Pancreas (tissue), 10 donors: ENCODE data around the gene CNTNAP5. TPM values are rescaled to one million over a fixed set of nuclear protein-coding genes. Genes with fewer than 3 reads are reported as not detected.

Experiments
- ATAC-seq, 4 donors: fragments of 200-7000 bp; cut with Tn5 transposase; one replicate each; pipeline versions ENCODE4 v1.8.0 to v1.9.1; 2020; ENCODE audit warnings: mild to moderate bottlenecking in 4 of 4, moderate library complexity in 4 of 4
- DNase-seq, 6 donors: peaks; one replicate each; pipeline ENCODE4 v3.0.0-alpha.2; 2020
- FAIRE-seq: peaks from 2 replicates; lab custom pipeline; 2012; peaks lifted over from hg19 to GRCh38; lab: Jason Lieb, UNC
- H3K27ac ChIP-seq, 4 donors: fragments of 200-600 bp; sonication (generic); 1 replicate in 3 of 4; 2 replicates in 1 of 4; pipeline versions ENCODE4 v1.5.0 to v1.8.0; 2020
- H3K27me3 ChIP-seq, 4 donors: fragments of 200-600 bp; one replicate each; pipeline ENCODE4 v1.8.0; 2021
- H3K36me3 ChIP-seq, 3 donors: fragments of 200-600 bp; sonication (generic) in 1 of 3; one replicate each; pipeline versions ENCODE4 v1.5.0 to v1.8.0; 2020 to 2021
- H3K4me1 ChIP-seq, 3 donors: fragments of 200-600 bp; one replicate each; pipeline ENCODE4 v1.8.0; 2021
- H3K4me3 ChIP-seq, 4 donors: fragments of 200-600 bp; sonication (generic) in 2 of 4; one replicate each; pipeline versions ENCODE4 v1.5.0 to v1.8.0; 2020 to 2021
- H3K9me3 ChIP-seq, 4 donors: fragments of 200-600 bp; one replicate each; pipeline ENCODE4 v1.8.0; 2021
- WGBS, 2 donors: extraction: QIAGEN DNeasy Blood & Tissue Kit; methylation state at CpG; one replicate each; pipeline ENCODE4 v1.1.7; 2013; 5-methylcytosine and 5-hydroxymethylcytosine counted together
- intact Hi-C, 3 donors: fragments of 100-400 bp; cut with DNase I; formaldehyde crosslinking; loops; one replicate each; pipeline versions ENCODE4 v1.11.1 to v1.14.2; 2022
- polyA plus RNA-seq, 2 donors: library from polyadenylated mRNA; stranded (reverse); fragments of 200-250 nt; gene quantifications; one replicate each; pipeline ENCODE4 v1.2.3, GENCODE V29; 2013
- total RNA-seq, 6 donors: library from RNA; stranded (reverse); fragmentation: NEBNext Ultra II Directional in 4 of 6; extraction: Animal tissue kit (Norgen Biotek cat#: 25700) in 4 of 6; gene quantifications; one replicate each; pipeline versions ENCODE4 v1.2.1 to v1.2.4, GENCODE V29; 2021 to 2023
- TF ChIP-seq, protein P1 (sequence below), 4 donors: fragments of 200-600 bp; sonication (generic) in 3 of 4; IDR thresholded peaks; one replicate each; pipeline versions ENCODE4 v1.5.0 to v1.8.0; 2021; ENCODE audit warnings: antibody characterized with exemption in 4 of 4
- donor health status: healthy with polysubstance abuse.
- donor health status: DM: no; HTN: no; CAD: no; lungs with moderate emphysema.
- donor health status: DM: no; HTN: no; CAD: no.
- donor health status: control.
- donor health status: control.
- donor health status: Bipolar disorder and iron deficiency.
- donor health status: DM: yes; HTN: yes; CAD: no.
- donor health status: DM: no; HTN: no; CAD: no.
- donor health status: DM: no; HTN: no; CAD: no.
- donor health status: DM: yes; HTN: yes; CAD: no.

CNTNAP5 gene
- total and polyA plus RNA-seq, 8 donors: 0.05 to 0.43 (median 0.12) TPM

DNA sequence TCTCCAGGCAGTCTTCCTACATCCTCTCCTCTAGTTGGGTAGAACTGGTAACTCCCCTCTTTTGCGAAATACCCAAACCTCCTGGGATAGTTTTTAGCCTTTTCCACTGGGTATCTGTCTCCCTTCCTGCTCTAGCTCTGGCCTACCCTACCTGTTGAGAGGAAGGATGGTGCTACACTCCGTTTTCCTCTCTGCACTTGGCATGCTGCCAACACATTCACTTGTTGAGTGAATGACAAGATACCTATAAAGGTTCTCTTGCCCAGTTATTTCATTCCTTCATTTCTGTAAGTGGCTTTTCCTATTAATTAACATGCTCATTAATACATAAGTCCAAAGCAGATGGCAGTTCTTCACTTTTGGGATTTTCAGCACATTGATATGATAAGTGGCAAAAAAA, 293.8 kb downstream of the CNTNAP5 start:
- no peak for FAIRE-seq
- H3K9me3 ChIP-seq: no peaks in the 10 kb centered on the region
- ATAC-seq: no peak
- WGBS, 2 donors: 54 to 65% methylated on average over 2 of the region's 2 CpGs
- H3K4me1 ChIP-seq: no peaks in the 10 kb centered on the region
- no peak overlapping the region for H3K27ac ChIP-seq
- H3K4me3 ChIP-seq: no peak overlapping the region
- intact Hi-C loops: no loop called here
- no peaks in the 10 kb centered on the region for H3K36me3 ChIP-seq
- H3K27me3 ChIP-seq: no peaks in the 10 kb centered on the region
- DNase-seq: no peak
- TF ChIP-seq, protein P1, sequence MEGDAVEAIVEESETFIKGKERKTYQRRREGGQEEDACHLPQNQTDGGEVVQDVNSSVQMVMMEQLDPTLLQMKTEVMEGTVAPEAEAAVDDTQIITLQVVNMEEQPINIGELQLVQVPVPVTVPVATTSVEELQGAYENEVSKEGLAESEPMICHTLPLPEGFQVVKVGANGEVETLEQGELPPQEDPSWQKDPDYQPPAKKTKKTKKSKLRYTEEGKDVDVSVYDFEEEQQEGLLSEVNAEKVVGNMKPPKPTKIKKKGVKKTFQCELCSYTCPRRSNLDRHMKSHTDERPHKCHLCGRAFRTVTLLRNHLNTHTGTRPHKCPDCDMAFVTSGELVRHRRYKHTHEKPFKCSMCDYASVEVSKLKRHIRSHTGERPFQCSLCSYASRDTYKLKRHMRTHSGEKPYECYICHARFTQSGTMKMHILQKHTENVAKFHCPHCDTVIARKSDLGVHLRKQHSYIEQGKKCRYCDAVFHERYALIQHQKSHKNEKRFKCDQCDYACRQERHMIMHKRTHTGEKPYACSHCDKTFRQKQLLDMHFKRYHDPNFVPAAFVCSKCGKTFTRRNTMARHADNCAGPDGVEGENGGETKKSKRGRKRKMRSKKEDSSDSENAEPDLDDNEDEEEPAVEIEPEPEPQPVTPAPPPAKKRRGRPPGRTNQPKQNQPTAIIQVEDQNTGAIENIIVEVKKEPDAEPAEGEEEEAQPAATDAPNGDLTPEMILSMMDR (IDR thresholded peaks at IDR 0.05): no peak

DNA sequence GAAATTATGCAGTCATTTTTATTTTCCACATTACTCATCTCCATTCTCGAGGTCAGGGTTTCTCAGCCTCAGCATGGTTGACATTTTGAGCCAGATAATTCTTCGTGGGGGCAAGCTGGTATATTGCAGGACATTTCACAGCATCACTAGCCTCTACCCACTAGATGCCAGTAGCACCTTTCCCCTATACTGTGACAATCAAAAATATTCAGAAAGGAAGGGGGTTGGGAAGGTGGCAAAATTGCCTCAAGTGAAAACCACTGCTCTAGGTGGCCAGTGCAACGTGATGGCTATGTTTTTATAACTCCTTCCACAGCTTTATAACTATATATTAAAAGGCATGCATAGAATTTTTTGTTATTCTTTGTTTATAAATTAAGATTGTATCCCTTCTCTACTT, 294.5 kb downstream of the CNTNAP5 start:
- H3K27ac ChIP-seq: no peak overlapping the region
- no peaks in the 10 kb centered on the region for H3K27me3 ChIP-seq
- TF ChIP-seq, protein P1 (IDR thresholded peaks at IDR 0.05): no peak
- no peaks in the 10 kb centered on the region for H3K9me3 ChIP-seq
- intact Hi-C loops: no loop called here
- FAIRE-seq (no peak), ATAC-seq (no peak), DNase-seq (no peak)
- no peaks in the 10 kb centered on the region for H3K4me1 ChIP-seq
- no peak overlapping the region for H3K4me3 ChIP-seq
- WGBS, 2 donors: 35 to 46% methylated on average over 3 of the region's 3 CpGs
- no peaks in the 10 kb centered on the region for H3K36me3 ChIP-seq

DNA sequence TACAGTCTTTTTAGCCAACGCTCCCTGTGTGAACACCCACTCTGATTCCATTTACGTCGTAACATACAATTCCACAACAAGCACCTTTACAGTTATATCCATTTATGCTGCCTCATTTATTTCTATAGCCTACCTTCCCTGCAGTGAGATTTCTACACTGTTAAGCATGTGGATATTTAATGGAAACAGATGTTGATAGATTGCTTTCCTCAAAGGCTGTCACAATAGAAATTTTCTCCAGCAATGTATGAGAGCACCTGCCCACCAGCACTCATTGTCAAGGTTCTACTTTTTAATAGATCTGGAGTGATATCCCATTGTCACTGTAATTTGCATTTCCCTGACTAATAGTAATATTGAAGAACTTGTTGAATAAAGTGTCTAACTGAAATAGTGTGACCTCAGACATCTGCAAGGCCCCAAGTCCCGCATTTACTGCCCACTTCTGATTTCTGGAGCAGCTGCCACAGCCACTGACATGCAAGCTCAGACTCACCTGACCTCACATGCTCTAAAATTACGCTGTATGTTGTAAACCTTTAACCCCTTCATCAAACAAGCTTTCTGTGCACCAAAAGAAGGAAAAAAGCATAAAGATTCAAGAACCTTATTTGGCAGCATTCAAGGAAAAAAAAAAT, 295.1 kb downstream of the CNTNAP5 start:
- 63 to 75% methylated on average over 5 of the region's 5 CpGs for WGBS, 2 donors
- FAIRE-seq (no peak), ATAC-seq (no peak), DNase-seq (no peak)
- TF ChIP-seq, protein P1 (IDR thresholded peaks at IDR 0.05): no peak
- Histone ChIP-seq H3K27me3 (no peaks in the 10 kb centered on the region), H3K9me3 (no peaks in the 10 kb centered on the region), H3K27ac (no peak overlapping the region), H3K4me1 (no peaks in the 10 kb centered on the region), H3K4me3 (no peak overlapping the region), H3K36me3 (no peaks in the 10 kb centered on the region)
- intact Hi-C loops: no loop called here

GRCh38 chr2:124323321-124323720, 298.2 kb downstream of the CNTNAP5 start:
- Histone ChIP-seq H3K4me3 (no peak overlapping the region), H3K27me3 (no peaks in the 10 kb centered on the region), H3K4me1 (no peaks in the 10 kb centered on the region), H3K27ac (no peak overlapping the region), H3K36me3 (no peaks in the 10 kb centered on the region), H3K9me3 (no peaks in the 10 kb centered on the region)
- no peak for DNase-seq
- ATAC-seq: no peak
- intact Hi-C loops: no loop called here
- no peak for FAIRE-seq
- TF ChIP-seq, protein P1 (IDR thresholded peaks at IDR 0.05): no peak
- 66 to 68% methylated on average over 2 of the region's 2 CpGs for WGBS, 2 donors

DNA sequence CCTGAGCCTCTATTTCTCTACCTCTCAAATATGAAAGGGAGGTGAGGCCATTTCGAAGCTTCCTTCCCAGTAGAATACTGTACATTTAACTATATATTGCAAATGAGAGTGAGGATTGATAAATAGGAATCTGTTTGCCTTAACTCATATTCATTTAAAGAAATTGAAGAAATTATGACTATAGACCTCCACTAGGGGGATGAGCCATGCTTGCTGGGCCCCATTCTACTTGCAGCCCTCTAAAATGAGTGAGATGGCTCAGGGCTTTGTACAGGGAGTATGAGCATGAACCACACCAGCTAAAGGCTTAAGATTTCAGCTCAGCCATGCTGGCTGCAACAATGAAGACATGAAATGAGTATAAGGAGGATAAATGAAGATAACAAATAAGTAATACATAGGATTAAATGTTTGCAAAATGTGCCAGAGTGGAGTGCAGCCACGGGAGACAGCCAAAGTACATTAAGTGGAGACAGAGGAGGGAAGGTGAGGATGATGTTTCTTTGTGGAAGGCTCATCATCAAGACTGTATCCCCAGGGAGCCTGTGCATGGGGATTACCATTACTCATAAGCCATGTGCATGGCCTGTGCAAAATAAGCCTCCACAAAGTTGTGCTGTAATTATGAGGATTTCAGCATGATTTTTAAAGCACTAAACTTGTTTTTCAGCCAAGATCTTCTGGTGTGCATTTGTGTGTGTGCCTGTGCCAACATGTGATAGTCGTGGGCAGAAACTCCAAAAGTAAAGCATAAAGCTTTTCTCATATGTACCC, 300.8 kb downstream of the CNTNAP5 start:
- TF ChIP-seq, protein P1 (IDR thresholded peaks at IDR 0.05): no peak

More for the DNA sequence above, 300.8 kb downstream of the CNTNAP5 start:
- H3K27ac ChIP-seq: no peak overlapping the region
- H3K36me3 ChIP-seq: no peaks in the 10 kb centered on the region
- H3K4me3 ChIP-seq: no peak overlapping the region
- ATAC-seq: no peak
- DNase-seq: no peak
- 33 to 56% methylated on average over 3 of the region's 3 CpGs for WGBS, 2 donors
- intact Hi-C loops: no loop called here
- H3K27me3 ChIP-seq: no peaks in the 10 kb centered on the region
- FAIRE-seq: no peak
- no peaks in the 10 kb centered on the region for H3K9me3 ChIP-seq
- H3K4me1 ChIP-seq: no peaks in the 10 kb centered on the region
